Uterus (tissue), 4 donors: ENCODE measurements around the gene HCFC1R1. TPM values are rescaled to one million over a fixed set of nuclear protein-coding genes. Genes with fewer than 3 reads are reported as not detected.
A peak's percentile ranks its signal among the peaks of the same experiment; 100 is the strongest.

Experiments used
- DNase-seq, 2 donors: peaks; one replicate each; pipeline ENCODE4 v3.0.0-alpha.2; 2019 to 2020
- H3K27ac ChIP-seq, 2 donors: fragments of 200-600 bp; sonication (generic); 1 replicate in 1 of 2; 2 replicates in 1 of 2; pipeline ENCODE4 v1.5.1; 2016 to 2018
- H3K27me3 ChIP-seq, 2 donors: fragments of 200-600 bp; sonication (generic); one replicate each; pipeline ENCODE4 v1.5.1; 2018 to 2019; ENCODE audit warnings: control low read depth in 1 of 2
- H3K36me3 ChIP-seq, 2 donors: fragments of 200-600 bp; sonication (generic); one replicate each; pipeline ENCODE4 v1.5.1; 2019; ENCODE audit warnings: control low read depth in 1 of 2
- H3K4me1 ChIP-seq, 2 donors: fragments of 200-600 bp; sonication (generic); one replicate each; pipeline ENCODE4 v1.5.1; 2018 to 2019; ENCODE audit warnings: control low read depth in 1 of 2
- H3K4me3 ChIP-seq, 2 donors: fragments of 200-600 bp; sonication (generic); 1 replicate in 1 of 2; 2 replicates in 1 of 2; pipeline ENCODE4 v1.5.1; 2018 to 2019; ENCODE audit warnings: mild to moderate bottlenecking in 1 of 2
- H3K9me3 ChIP-seq, 2 donors: fragments of 200-600 bp; sonication (generic); one replicate each; pipeline ENCODE4 v1.5.1; 2019; ENCODE audit warnings: control low read depth in 1 of 2
- POLR2A ChIP-seq, 2 donors: fragments of 450-650 bp; IDR thresholded peaks; one replicate each; pipeline ENCODE4 v1.6.1; 2016; ENCODE audit warnings: antibody characterized with exemption in 2 of 2, mild to moderate bottlenecking in 1 of 2, moderate library complexity in 1 of 2
- intact Hi-C: fragments of 100-400 bp; cut with DNase I; formaldehyde crosslinking; loops from one replicate; pipeline ENCODE4 v1.15.1; 2023; ENCODE audit warnings: low total_unique reads
- total RNA-seq, 4 donors: library from RNA; depleted of rRNA in 3 of 4; stranded (reverse); fragments of >200 nt in 3 of 4; gene quantifications; one replicate each; pipeline versions ENCODE4 v1.1.0 to v1.2.4, GENCODE V29; 2014 to 2023
- TF ChIP-seq, protein P1 (sequence below), 4 experiments: fragments of 200-600 bp in 2 of 4; fragments of 450-650 bp in 2 of 4; sonication (generic) in 2 of 4; IDR thresholded peaks; one replicate each; pipeline ENCODE4 v1.5.1; 2016 to 2019; ENCODE audit warnings: antibody characterized with exemption in 4 of 4, mild to moderate bottlenecking in 2 of 4, moderate library complexity in 1 of 4
- donor health status: DM: yes; HTN: yes; CAD: no.

Gene HCFC1R1
- total RNA-seq, 4 donors from 2014 or later = 3.6 to 67.5 (median 25.4) TPM

DNA sequence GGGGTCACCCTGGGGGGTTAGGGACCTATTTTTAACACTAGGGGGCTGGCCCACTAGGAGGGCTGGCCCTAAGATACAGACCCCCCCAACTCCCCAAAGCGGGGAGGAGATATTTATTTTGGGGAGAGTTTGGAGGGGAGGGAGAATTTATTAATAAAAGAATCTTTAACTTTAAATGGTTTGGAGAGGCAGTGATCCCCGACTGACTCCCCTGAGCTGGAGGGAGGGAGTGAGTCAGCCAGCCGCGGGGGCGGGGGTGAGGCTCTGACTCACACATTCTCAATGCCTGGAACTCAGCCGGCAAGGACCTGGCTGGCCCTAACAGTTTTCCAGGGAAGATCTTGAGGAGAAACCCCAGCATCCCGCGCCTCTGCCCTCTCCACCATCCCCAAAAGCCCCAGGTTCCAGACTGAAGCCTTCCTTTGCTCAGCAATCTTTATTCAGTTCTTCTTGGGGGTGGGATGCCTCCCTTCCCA is 1.5 kb downstream of the HCFC1R1 start:
- Histone ChIP-seq H3K27ac (peak overlapping the region; percentile 94 to 95), H3K9me3 (no peaks in the 10 kb centered on the region), H3K36me3 (no peaks in the 10 kb centered on the region), H3K4me1 (peaks cover 0 to 18% of the 10 kb centered on the region in 2 donors), H3K4me3 (peak overlapping the region; percentile 51 to 78), H3K27me3 (peaks cover 6 to 12% of the 10 kb centered on the region in 2 donors)
- intact Hi-C loops = no loop called here
- DNase-seq = peak; percentile 95
- TF ChIP-seq, protein P1, sequence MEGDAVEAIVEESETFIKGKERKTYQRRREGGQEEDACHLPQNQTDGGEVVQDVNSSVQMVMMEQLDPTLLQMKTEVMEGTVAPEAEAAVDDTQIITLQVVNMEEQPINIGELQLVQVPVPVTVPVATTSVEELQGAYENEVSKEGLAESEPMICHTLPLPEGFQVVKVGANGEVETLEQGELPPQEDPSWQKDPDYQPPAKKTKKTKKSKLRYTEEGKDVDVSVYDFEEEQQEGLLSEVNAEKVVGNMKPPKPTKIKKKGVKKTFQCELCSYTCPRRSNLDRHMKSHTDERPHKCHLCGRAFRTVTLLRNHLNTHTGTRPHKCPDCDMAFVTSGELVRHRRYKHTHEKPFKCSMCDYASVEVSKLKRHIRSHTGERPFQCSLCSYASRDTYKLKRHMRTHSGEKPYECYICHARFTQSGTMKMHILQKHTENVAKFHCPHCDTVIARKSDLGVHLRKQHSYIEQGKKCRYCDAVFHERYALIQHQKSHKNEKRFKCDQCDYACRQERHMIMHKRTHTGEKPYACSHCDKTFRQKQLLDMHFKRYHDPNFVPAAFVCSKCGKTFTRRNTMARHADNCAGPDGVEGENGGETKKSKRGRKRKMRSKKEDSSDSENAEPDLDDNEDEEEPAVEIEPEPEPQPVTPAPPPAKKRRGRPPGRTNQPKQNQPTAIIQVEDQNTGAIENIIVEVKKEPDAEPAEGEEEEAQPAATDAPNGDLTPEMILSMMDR (IDR thresholded peaks at IDR 0.05) = no peak
- peak in 1 of 2 donors; percentile 25 for TF ChIP-seq POLR2A (IDR thresholded peaks at IDR 0.05)

DNA sequence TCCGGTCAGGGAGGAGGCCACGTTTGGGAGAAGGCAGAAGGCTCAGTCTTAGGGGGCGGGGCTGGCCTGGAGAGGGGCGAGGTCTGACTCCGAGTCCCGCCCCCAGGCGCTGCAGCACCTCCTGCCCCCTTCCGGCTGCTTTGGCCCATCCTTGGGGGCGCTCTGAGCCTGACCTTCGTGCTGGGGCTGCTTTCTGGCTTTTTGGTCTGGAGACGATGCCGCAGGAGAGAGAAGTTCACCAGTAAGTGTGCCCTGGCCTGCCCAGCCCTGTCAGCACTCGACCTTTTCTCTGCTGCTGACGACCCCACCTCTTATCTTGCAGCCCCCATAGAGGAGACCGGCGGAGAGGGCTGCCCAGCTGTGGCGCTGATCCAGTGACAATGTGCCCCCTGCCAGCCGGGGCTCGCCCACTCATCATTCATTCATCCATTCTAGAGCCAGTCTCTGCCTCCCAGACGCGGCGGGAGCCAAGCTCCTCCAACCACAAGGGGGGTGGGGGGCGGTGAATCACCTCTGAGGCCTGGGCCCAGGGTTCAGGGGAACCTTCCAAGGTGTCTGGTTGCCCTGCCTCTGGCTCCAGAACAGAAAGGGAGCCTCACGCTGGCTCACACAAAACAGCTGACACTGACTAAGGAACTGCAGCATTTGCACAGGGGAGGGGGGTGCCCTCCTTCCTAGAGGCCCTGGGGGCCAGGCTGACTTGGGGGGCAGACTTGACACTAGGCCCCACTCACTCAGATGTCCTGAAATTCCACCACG is 2.1 kb downstream of the HCFC1R1 start:
- peak overlapping the region; percentile 94 to 95 for H3K27ac ChIP-seq
- H3K4me3 ChIP-seq = peak overlapping the region; percentile 51 to 78
- TF ChIP-seq POLR2A (IDR thresholded peaks at IDR 0.05) = no peak
- TF ChIP-seq, protein P1 (IDR thresholded peaks at IDR 0.05) = peak in 1 of 4 experiments; percentile 20
- intact Hi-C loops = no loop called here
- peaks cover 0 to 18% of the 10 kb centered on the region in 2 donors for H3K4me1 ChIP-seq
- H3K27me3 ChIP-seq = peaks cover 9 to 12% of the 10 kb centered on the region in 2 donors
- no peaks in the 10 kb centered on the region for H3K36me3 ChIP-seq
- no peaks in the 10 kb centered on the region for H3K9me3 ChIP-seq
- DNase-seq = peak; percentile 80 to 81

DNA sequence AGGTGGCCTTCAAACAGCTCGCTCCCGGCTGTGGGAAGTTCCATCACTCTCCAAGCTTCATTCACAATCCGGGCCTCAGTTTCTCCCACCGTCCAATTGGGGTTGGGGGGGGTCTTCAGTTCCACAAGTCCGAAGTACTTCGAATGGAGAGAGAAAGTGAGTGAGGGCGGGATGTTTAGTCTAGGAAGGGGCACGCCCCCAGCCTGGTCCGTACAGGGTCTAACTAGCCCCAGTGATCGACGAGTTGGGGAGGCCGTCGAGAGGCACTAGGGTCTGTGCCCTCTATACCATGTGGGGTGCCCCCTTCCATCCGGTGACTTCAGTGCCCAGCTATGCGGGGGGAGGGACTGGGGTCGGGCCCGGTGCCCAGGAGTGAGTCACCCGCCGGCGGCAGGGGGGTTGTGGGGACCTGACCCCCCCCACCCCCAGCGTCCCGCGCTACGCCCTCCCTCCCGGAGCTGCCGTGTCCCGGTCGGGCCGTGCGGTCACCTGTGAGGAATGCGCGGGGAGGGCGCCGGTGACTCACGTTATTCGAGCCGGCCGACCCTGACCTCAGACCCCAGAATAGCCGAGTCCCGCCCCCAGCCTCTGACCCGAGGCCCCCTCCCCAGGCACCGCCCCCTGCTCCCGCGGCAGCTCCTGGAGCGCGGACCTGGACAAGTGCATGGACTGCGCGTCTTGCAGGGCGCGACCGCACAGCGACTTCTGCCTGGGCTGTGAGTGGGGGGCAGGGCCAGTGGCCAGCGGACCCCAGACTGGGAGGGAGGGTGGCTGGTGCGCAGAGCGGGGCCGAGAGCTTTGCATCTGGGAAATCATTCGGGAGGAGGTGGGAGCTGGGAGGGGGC is 2.9 kb downstream of the HCFC1R1 start:
- no peaks in the 10 kb centered on the region for H3K36me3 ChIP-seq
- H3K4me1 ChIP-seq = peaks cover 0 to 18% of the 10 kb centered on the region in 2 donors
- H3K9me3 ChIP-seq = no peaks in the 10 kb centered on the region
- H3K27me3 ChIP-seq = peaks cover 9 to 12% of the 10 kb centered on the region in 2 donors
- H3K27ac ChIP-seq = peak overlapping the region; percentile 94 to 95
- H3K4me3 ChIP-seq = peak overlapping the region; percentile 51 to 78
- TF ChIP-seq, protein P1 (IDR thresholded peaks at IDR 0.05) = no peak
- TF ChIP-seq POLR2A (IDR thresholded peaks at IDR 0.05) = no peak
- peak; percentile 88 to 89 for DNase-seq
- intact Hi-C loops = no loop called here

DNA sequence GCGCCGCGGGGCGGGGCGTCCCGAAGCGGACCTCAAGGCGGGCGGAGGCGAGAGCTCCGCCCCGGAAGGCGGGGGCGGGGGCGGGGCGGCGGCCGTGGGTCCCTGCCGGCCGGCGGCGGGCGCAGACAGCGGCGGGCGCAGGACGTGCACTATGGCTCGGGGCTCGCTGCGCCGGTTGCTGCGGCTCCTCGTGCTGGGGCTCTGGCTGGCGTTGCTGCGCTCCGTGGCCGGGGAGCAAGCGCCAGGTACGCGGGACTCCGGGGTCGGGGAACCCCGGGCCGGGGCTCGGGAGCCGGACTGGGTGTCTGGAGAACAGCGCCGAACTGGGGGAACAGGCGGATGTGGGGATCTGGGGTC is 3.5 kb downstream of the HCFC1R1 start, which contains the start of gene TNFRSF12A:
TSS of gene TNFRSF12A (plus strand) at position 122 of the 357 bp plus-strand sequence. CDS start at position 152, 30 bp downstream.
- peak; percentile 68 to 80 for DNase-seq
- H3K27me3 ChIP-seq = peaks cover 9 to 12% of the 10 kb centered on the region in 2 donors
- H3K4me3 ChIP-seq = peak within 1 kb of the TSS; percentile 51 to 78
- H3K27ac ChIP-seq = peak within 1 kb of the TSS; percentile 94 to 95
- H3K4me1 ChIP-seq = peaks cover 0 to 18% of the 10 kb centered on the region in 2 donors
- intact Hi-C loops = no loop called here
- H3K36me3 ChIP-seq = no peaks in the 10 kb centered on the region
- TF ChIP-seq POLR2A (IDR thresholded peaks at IDR 0.05) = peak; percentile 76 to 90
- TF ChIP-seq, protein P1 (IDR thresholded peaks at IDR 0.05) = peak in 2 of 4 experiments; percentile 19 to 28
- H3K9me3 ChIP-seq = no peaks in the 10 kb centered on the region
